Epithelial cell of proximal tubule (primary cell): Measurements from ENCODE around the gene KCNQ1OT1. TPM values are rescaled to one million over a fixed set of nuclear protein-coding genes. Genes with fewer than 3 reads are reported as not detected.

ENCODE experiments used
- DNase-seq: peaks from one replicate; pipeline ENCODE4 v3.0.0-alpha.2; 2011; ENCODE audit warnings: low read depth
- H3K4me3 ChIP-seq: 2 replicates; pipeline ENCODE4 v1.5.1; 2011; ENCODE audit warnings: low read depth, mild to moderate bottlenecking, low read length
- CTCF ChIP-seq: conservative IDR thresholded peaks from 2 replicates; pipeline ENCODE4 v1.5.1; 2012; ENCODE audit warnings: low read depth, mild to moderate bottlenecking, low read length
- total RNA-seq: library from RNA; depleted of rRNA; stranded (reverse); fragments of >200 nt; gene quantifications from 2 replicates; pipeline ENCODE4 v1.2.3, GENCODE V29; 2015

KCNQ1OT1 gene
- total RNA-seq, 1 donor from 2014 or later: 0.63 TPM

- H3K4me3 ChIP-seq: no peak overlapping the region
- no peak for TF ChIP-seq CTCF
- DNase-seq: no peak
Measured at GRCh38 chr11:2662024-2662312, 37.8 kb downstream of the KCNQ1OT1 start.

DNA sequence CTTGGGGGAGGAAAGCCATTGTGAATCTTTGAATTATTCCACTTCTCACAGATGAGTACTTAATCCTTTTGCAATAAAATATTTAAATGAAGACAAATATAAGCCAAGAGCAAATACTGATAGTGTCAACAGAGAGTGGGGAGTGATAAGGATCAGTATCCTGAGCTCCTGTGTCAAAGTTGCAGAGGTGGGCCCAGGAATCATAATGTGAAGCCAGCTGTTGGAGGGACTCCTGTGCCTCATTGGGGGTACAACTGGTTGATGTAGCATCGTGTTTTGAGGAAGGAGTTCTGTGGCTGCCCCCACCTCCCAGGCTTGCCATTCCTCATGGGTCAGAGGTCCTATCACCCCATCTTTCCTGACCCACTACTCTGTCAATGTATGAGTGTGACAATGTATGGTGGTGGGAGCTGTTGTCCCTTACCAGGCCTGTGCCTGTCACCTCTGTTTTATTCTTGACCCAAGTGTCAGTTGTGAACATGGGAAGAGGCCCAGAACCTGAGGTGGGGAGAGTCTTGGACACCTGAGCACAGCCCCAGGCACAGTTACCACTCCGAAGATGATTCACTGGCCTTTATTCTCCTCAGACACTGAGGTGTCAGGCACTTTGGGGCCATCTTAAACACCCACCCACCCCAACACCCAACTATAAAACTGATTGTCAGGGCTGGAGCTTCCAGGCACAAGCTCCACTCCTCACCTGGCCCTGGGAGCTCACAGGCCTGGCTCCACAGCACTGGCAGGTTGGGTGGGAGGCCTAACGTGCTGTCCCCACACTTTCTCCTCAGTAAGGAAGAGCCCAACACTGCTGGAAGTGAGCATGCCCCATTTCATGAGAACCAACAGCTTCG, 38.4 kb downstream of the KCNQ1OT1 start:
- DNase-seq: no peak
- no peak for TF ChIP-seq CTCF
- no peak overlapping the region for H3K4me3 ChIP-seq

GRCh38 chr11:2660357-2660939, 39.3 kb downstream of the KCNQ1OT1 start:
- no peak for DNase-seq
- no peak for TF ChIP-seq CTCF
- H3K4me3 ChIP-seq: no peak overlapping the region

GRCh38 chr11:2657697-2658284, 42.0 kb downstream of the KCNQ1OT1 start:
- H3K4me3 ChIP-seq: no peak overlapping the region
- no peak for TF ChIP-seq CTCF
- DNase-seq: no peak

DNA sequence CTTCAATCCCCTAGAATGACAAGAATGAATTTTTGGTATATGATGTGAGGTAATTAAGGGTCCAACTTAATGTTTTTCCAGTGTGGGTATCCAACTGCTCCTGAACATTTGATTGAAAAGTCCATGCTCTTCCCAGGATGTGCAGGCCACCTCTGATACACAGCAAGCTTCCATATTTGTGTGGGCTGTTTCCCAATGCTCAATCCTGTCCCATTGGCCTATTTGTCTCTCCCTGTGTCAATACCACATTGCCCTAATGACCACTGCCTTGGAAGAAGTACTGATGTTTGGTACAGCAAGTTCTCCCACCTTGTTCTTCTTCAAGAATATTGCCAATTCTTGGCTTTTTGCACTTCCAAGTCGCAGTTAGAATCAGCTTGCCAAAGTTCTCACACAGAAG, 42.9 kb downstream of the KCNQ1OT1 start:
- no peak overlapping the region for H3K4me3 ChIP-seq
- DNase-seq: no peak
- no peak for TF ChIP-seq CTCF

DNA sequence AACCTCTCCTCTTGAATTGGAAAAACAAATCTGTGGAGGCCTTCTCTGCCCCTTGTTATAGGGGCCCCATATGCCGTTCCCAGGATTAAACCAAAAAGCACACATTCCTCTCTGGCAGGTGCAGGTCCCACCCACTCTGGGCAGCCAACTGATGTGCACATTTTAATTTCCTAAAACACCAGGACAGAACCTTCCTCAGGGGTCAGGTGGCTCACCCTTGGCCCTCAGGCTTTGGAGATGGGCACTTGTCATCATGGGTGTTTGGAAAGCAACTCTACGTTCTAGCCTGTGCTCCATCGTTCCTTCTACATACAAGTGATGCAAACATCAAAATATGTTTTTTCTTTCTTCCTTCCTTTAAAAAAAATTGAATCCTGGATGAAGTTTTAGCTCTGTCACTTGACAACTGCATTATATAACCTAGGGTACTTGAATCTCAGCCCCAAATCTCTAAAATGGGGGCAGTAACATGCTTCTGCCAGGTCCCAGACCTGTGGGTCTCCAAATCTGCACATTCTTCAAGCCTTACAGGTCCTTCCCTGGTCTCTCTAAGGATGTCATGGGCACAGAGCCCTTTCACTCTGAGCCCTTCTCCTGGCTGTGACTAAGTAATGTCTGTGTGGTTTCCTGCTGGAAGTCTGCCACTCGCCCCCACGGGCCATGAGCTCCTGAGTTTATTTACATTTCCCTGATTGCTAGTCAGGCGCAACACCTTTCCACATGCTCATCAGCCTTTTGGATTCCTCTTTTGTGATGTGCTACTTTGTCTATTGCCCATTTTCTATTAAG, 43.8 kb downstream of the KCNQ1OT1 start:
- TF ChIP-seq CTCF: no peak
- peak; percentile 9 for DNase-seq
- H3K4me3 ChIP-seq: no peak overlapping the region
